ENCODE results near the gene LBR.

- no peak for TF ChIP-seq CTCF (conservative IDR thresholded peaks at IDR 0.05)
- no peak for TF ChIP-seq ZFX (IDR thresholded peaks at IDR 0.05)
Observed at GRCh38 chr1:225458222-225458631, 30.4 kb upstream of the LBR start.

Data from C4-2B (cell line).